GM21529 (cell line): ENCODE measurements around the gene MAGI2.
"Not testable (repeated sequence)": the region's sequence is repeated elsewhere in the genome, so short reads cannot be mapped to it uniquely, and the experiment has no call there.

Source experiments
- ATAC-seq: cut with Tn5 transposase; IDR thresholded peaks from one replicate; pipeline ENCODE4 v1.9.1; 2021; ENCODE audit not compliant: unreplicated experiment

Gene MAGI2

GRCh38 chr7:78265486-78265885 lies 1188.0 kb downstream of the MAGI2 start:
- ATAC-seq, result no peak

- ATAC-seq, result no peak
Observed at GRCh38 chr7:78265071-78265470, 1188.4 kb downstream of the MAGI2 start.

GRCh38 chr7:78264105-78264504 lies 1189.4 kb downstream of the MAGI2 start:
- ATAC-seq, result no peak

GRCh38 chr7:78261739-78262138 lies 1191.7 kb downstream of the MAGI2 start:
- no peak for ATAC-seq

GRCh38 chr7:78261302-78261701 lies 1192.2 kb downstream of the MAGI2 start:
- no peak for ATAC-seq

GRCh38 chr7:78260826-78261225 lies 1192.6 kb downstream of the MAGI2 start:
- no peak for ATAC-seq

GRCh38 chr7:78254726-78255055 lies 1198.8 kb downstream of the MAGI2 start:
- no peak for ATAC-seq

GRCh38 chr7:78253850-78254725 lies 1199.4 kb downstream of the MAGI2 start:
- ATAC-seq, result no peak

GRCh38 chr7:78248867-78249266 lies 1204.6 kb downstream of the MAGI2 start:
- ATAC-seq, result no peak

- no peak for ATAC-seq
Observed at GRCh38 chr7:78247910-78248689, 1205.4 kb downstream of the MAGI2 start.

- not testable (repeated sequence) for ATAC-seq
Observed at GRCh38 chr7:78240179-78240578, 1213.3 kb downstream of the MAGI2 start.

GRCh38 chr7:78234634-78235033 lies 1218.8 kb downstream of the MAGI2 start:
- ATAC-seq, result no peak

- no peak for ATAC-seq
Observed at GRCh38 chr7:78232806-78233205, 1220.7 kb downstream of the MAGI2 start.

GRCh38 chr7:78226059-78226719 lies 1227.3 kb downstream of the MAGI2 start:
- ATAC-seq, result no peak

GRCh38 chr7:78225534-78225933 lies 1227.9 kb downstream of the MAGI2 start:
- no peak for ATAC-seq

GRCh38 chr7:78224923-78225322 lies 1228.5 kb downstream of the MAGI2 start:
- ATAC-seq, result no peak

- ATAC-seq, result no peak
Observed at GRCh38 chr7:78223598-78223997, 1229.9 kb downstream of the MAGI2 start.

- no peak for ATAC-seq
Observed at GRCh38 chr7:78222001-78222751, 1231.3 kb downstream of the MAGI2 start.

- ATAC-seq, result no peak
Observed at GRCh38 chr7:78220754-78221153, 1232.7 kb downstream of the MAGI2 start.

GRCh38 chr7:78218876-78219275 lies 1234.6 kb downstream of the MAGI2 start:
- no peak for ATAC-seq

- ATAC-seq, result no peak
Observed at GRCh38 chr7:78218051-78218450, 1235.4 kb downstream of the MAGI2 start.
